ENCODE measurements around the gene CD82. TPM values are rescaled to one million over a fixed set of nuclear protein-coding genes. Genes with fewer than 3 reads are reported as not detected.
A peak's percentile ranks its signal among the peaks of the same experiment; 100 is the strongest.

CD82 gene
- total and polyA plus RNA-seq, 2 of the 8 experiments (the other 6 are each of a cell fraction or from before 2014, with no cell fraction given): 7.9 to 10.3 TPM

- TF ChIP-seq ATF2 (IDR thresholded peaks at IDR 0.05; ENCODE audit: low read length) (peak; percentile 90; the same call in 1 of the 2 replicates), MAX (IDR thresholded peaks at IDR 0.05) (peak; percentile 51; the same call in 1 of the 2 replicates), HDAC6 (IDR thresholded peaks at IDR 0.05; ENCODE audit: low read depth, low read length) (no peak), TEAD4 (IDR thresholded peaks at IDR 0.05; ENCODE audit: low read depth, low read length) (peak; percentile 89), GTF2F1 (IDR thresholded peaks at IDR 0.05; ENCODE audit: borderline replicate concordance, low read depth, low read length) (no peak), BCL11A (IDR thresholded peaks at IDR 0.05; ENCODE audit: low read depth in 2 of 2, low read length in 2 of 2) (peak; percentile 50 to 61), HDAC2 (IDR thresholded peaks at IDR 0.05; ENCODE audit: borderline replicate concordance in 1 of 2, low read depth in 2 of 2, low read length in 2 of 2) (peak; percentile 89 to 90; a peak in 3 of 4 replicates), SP4 (IDR thresholded peaks at IDR 0.05; ENCODE audit: low read length) (0 out of 2 replicates have a peak, but pooled peaks have one; percentile 79), USF2 (IDR thresholded peaks at IDR 0.05; ENCODE audit: low read length) (no peak), ATF3 (IDR thresholded peaks at IDR 0.05; ENCODE audit: insufficient read depth, low read depth, low read length) (no peak), EGR1 (IDR thresholded peaks at IDR 0.05; ENCODE audit: borderline replicate concordance, low read depth, low read length) (peak; percentile 57; the same call in 1 of the 2 replicates), EP300 (IDR thresholded peaks at IDR 0.05; ENCODE audit: borderline replicate concordance in 1 of 2, low read depth in 2 of 2, low read length in 2 of 2) (peak; percentile 21 to 79; a peak in 2 of 3 replicates), CBX5 (IDR thresholded peaks at IDR 0.05; ENCODE audit: low read depth, low read length) (no peak), TAF7 (optimal IDR thresholded peaks at IDR 0.05; ENCODE audit: borderline replicate concordance, low read depth, low read length) (no peak), JUND (IDR thresholded peaks at IDR 0.05; ENCODE audit: low read length) (peak; percentile 35; the same call in 1 of the 2 replicates), SP2 (IDR thresholded peaks at IDR 0.05; ENCODE audit: low read length) (no peak), SIN3A (conservative IDR thresholded peaks at IDR 0.05 in 1 of 2, IDR thresholded peaks at IDR 0.05 in 1 of 2; ENCODE audit: low read depth in 1 of 2, low read length in 2 of 2) (no peak), POU5F1 (IDR thresholded peaks at IDR 0.05; ENCODE audit: low read depth, low read length) (peak; percentile 97), CTBP2 (IDR thresholded peaks at IDR 0.05; ENCODE audit: borderline replicate concordance, insufficient read depth, insufficient read length, low read length) (peak; percentile 58)
Measured at GRCh38 chr11:44559207-44559939, 6.1 kb upstream of the CD82 start (continued).
